Measurements from ENCODE around the gene SMAD1.

- TF ChIP-seq RFX5 (IDR thresholded peaks at IDR 0.05; ENCODE audit: low read depth, low read length) (no peak), SMC3 (IDR thresholded peaks at IDR 0.05; ENCODE audit: low read depth, low read length) (no peak), CEBPB (IDR thresholded peaks at IDR 0.05; ENCODE audit: low read depth, low read length) (no peak), RCOR1 (IDR thresholded peaks at IDR 0.05; ENCODE audit: insufficient replicate concordance, low read length) (no peak), POLR2A (IDR thresholded peaks at IDR 0.05; ENCODE audit: low read depth, low read length) (no peak)
- TF ChIP-seq, protein P1, sequence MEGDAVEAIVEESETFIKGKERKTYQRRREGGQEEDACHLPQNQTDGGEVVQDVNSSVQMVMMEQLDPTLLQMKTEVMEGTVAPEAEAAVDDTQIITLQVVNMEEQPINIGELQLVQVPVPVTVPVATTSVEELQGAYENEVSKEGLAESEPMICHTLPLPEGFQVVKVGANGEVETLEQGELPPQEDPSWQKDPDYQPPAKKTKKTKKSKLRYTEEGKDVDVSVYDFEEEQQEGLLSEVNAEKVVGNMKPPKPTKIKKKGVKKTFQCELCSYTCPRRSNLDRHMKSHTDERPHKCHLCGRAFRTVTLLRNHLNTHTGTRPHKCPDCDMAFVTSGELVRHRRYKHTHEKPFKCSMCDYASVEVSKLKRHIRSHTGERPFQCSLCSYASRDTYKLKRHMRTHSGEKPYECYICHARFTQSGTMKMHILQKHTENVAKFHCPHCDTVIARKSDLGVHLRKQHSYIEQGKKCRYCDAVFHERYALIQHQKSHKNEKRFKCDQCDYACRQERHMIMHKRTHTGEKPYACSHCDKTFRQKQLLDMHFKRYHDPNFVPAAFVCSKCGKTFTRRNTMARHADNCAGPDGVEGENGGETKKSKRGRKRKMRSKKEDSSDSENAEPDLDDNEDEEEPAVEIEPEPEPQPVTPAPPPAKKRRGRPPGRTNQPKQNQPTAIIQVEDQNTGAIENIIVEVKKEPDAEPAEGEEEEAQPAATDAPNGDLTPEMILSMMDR (conservative IDR thresholded peaks at IDR 0.05; ENCODE audit: low read depth, low read length): no peak
Measured at GRCh38 chr4:145489556-145489955, 7.9 kb downstream of the SMAD1 start.
